Tibial nerve (tissue), 4 donors: ENCODE data around the gene CSF1R. TPM values are rescaled to one million over a fixed set of nuclear protein-coding genes. Genes with fewer than 3 reads are reported as not detected.

Experiments
- DNase-seq, 2 donors: peaks; one replicate each; pipeline ENCODE4 v3.0.0-alpha.2; 2019; ENCODE audit warnings: low spot score in 2 of 2
- H3K27ac ChIP-seq, 4 donors: fragments of 200-600 bp; sonication (generic) in 3 of 4; one replicate each; pipeline ENCODE4 v1.5.1; 2017 to 2019; ENCODE audit warnings: mild to moderate bottlenecking in 1 of 4
- H3K27me3 ChIP-seq, 2 donors: fragments of 200-600 bp; sonication (generic) in 1 of 2; one replicate each; pipeline versions ENCODE4 v1.5.1 to v1.6.0; 2017 to 2019
- H3K36me3 ChIP-seq, 3 donors: fragments of 200-600 bp; sonication (generic); one replicate each; pipeline ENCODE4 v1.5.1; 2018 to 2019
- H3K4me1 ChIP-seq, 4 donors: fragments of 200-600 bp; sonication (generic) in 3 of 4; one replicate each; pipeline ENCODE4 v1.5.1; 2017 to 2019
- H3K4me3 ChIP-seq, 4 donors: fragments of 200-600 bp; sonication (generic) in 3 of 4; one replicate each; pipeline ENCODE4 v1.5.1; 2017 to 2019; ENCODE audit warnings: mild to moderate bottlenecking in 1 of 4, moderate library complexity in 1 of 4
- H3K9me3 ChIP-seq, 4 donors: fragments of 200-600 bp; sonication (generic) in 3 of 4; one replicate each; pipeline ENCODE4 v1.5.1; 2017 to 2019
- EP300 ChIP-seq, 2 donors: sonication (generic); formaldehyde crosslinking; IDR thresholded peaks; one replicate each; pipeline ENCODE4 v1.6.1; 2017; ENCODE audit warnings: antibody characterized with exemption in 2 of 2, mild to moderate bottlenecking in 1 of 2
- POLR2A ChIP-seq, 2 donors: fragments of 450-650 bp; IDR thresholded peaks; one replicate each; pipeline ENCODE4 v1.6.1; 2017; ENCODE audit warnings: antibody characterized with exemption in 2 of 2, mild to moderate bottlenecking in 2 of 2, moderate library complexity in 2 of 2
- WGBS, 2 donors: methylation state at CpG; one replicate each; pipeline ENCODE4 v1.1.5; 2018; 5-methylcytosine and 5-hydroxymethylcytosine counted together
- total RNA-seq, 4 donors: library from RNA; depleted of rRNA; stranded (reverse); fragments of >200 nt; gene quantifications; one replicate each; pipeline ENCODE4 v1.1.0, GENCODE V29; 2016
- TF ChIP-seq, protein P1 (sequence below), 5 experiments: fragments of 200-600 bp in 3 of 5; fragments of 450-650 bp in 2 of 5; sonication (generic) in 3 of 5; IDR thresholded peaks; one replicate each; pipeline ENCODE4 v1.5.1; 2016 to 2019; ENCODE audit warnings: antibody characterized with exemption in 5 of 5, mild to moderate bottlenecking in 3 of 5, moderate library complexity in 2 of 5

The CSF1R gene
- total RNA-seq, 4 donors from 2014 or later = 35.4 to 57.9 (median 45.3) TPM

DNA sequence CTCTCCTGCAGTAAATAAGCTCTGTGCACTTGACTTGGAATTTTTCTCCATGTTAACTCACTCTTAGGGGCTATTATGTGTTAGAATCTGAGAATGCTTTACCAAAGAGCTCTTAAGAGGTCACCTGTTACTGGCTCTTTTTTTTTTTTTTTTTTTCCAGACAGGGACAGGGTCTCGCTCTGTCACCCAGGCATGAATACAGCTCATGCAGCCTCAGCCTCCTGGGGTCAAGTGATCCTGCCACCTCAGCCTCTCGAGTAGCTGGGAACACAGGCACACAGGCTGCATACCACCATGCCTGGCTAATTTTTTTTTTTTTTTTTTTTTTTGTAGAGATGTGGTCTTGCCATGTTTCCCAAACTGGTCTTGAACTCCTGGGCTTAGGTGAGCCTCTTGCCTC, 63.7 kb downstream of the CSF1R start:
- peaks cover 0 to 28% (median 10%) of the 10 kb centered on the region in 4 donors for H3K4me1 ChIP-seq
- H3K27me3 ChIP-seq = no peaks in the 10 kb centered on the region
- peaks cover 0 to 78% (median 5%) of the 10 kb centered on the region in 3 donors for H3K36me3 ChIP-seq
- DNase-seq = no peak
- TF ChIP-seq POLR2A (IDR thresholded peaks at IDR 0.05) (no peak), EP300 (IDR thresholded peaks at IDR 0.05) (no peak)
- TF ChIP-seq, protein P1, sequence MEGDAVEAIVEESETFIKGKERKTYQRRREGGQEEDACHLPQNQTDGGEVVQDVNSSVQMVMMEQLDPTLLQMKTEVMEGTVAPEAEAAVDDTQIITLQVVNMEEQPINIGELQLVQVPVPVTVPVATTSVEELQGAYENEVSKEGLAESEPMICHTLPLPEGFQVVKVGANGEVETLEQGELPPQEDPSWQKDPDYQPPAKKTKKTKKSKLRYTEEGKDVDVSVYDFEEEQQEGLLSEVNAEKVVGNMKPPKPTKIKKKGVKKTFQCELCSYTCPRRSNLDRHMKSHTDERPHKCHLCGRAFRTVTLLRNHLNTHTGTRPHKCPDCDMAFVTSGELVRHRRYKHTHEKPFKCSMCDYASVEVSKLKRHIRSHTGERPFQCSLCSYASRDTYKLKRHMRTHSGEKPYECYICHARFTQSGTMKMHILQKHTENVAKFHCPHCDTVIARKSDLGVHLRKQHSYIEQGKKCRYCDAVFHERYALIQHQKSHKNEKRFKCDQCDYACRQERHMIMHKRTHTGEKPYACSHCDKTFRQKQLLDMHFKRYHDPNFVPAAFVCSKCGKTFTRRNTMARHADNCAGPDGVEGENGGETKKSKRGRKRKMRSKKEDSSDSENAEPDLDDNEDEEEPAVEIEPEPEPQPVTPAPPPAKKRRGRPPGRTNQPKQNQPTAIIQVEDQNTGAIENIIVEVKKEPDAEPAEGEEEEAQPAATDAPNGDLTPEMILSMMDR (IDR thresholded peaks at IDR 0.05) = no peak
- no peaks in the 10 kb centered on the region for H3K9me3 ChIP-seq
- H3K27ac ChIP-seq = peak overlapping the region in 3 of 4 donors; percentile 19 to 77 (median 66)
- 63 to 77% methylated on average over 2 of the region's 2 CpGs for WGBS, 2 donors
- H3K4me3 ChIP-seq = no peak overlapping the region

DNA sequence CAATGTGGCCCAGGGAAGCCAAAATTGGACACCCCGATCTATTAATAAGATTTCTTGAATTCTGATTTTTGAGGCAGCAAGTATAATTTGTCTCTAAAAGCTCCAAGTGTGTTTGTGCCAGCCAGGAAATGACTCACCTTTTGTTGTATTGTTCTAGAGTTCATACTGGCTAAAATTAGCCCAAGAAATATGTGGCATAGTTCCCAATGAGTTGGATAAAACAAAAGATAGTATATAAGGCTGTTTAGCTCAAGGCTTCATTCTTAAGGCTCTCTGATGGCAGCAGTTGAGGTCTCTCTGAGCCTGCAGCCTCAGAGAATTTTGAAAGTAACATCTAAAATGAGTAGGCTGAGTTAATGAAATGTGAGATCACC, 64.2 kb downstream of the CSF1R start:
- H3K4me1 ChIP-seq = peaks cover 0 to 28% (median 10%) of the 10 kb centered on the region in 4 donors
- TF ChIP-seq, protein P1 (IDR thresholded peaks at IDR 0.05) = no peak
- TF ChIP-seq EP300 (IDR thresholded peaks at IDR 0.05) = peak in 1 of 2 donors; percentile 28
- WGBS, 2 donors = 33 to 42% methylated on average over 1 of the region's 1 CpG
- no peak for DNase-seq
- H3K4me3 ChIP-seq = no peak overlapping the region
- H3K36me3 ChIP-seq = peaks cover 0 to 78% (median 5%) of the 10 kb centered on the region in 3 donors
- H3K27ac ChIP-seq = peak overlapping the region in 3 of 4 donors; percentile 19 to 77 (median 66)
- H3K27me3 ChIP-seq = no peaks in the 10 kb centered on the region
- H3K9me3 ChIP-seq = no peaks in the 10 kb centered on the region

GRCh38 chr5:150021491-150022157, 64.7 kb downstream of the CSF1R start:
- peaks cover 0 to 78% (median 5%) of the 10 kb centered on the region in 3 donors for H3K36me3 ChIP-seq
- WGBS, 2 donors = 73 to 84% methylated on average over 13 of the region's 13 CpGs
- TF ChIP-seq, protein P1 (IDR thresholded peaks at IDR 0.05) = no peak
- no peak for TF ChIP-seq POLR2A (IDR thresholded peaks at IDR 0.05)
- no peak for TF ChIP-seq EP300 (IDR thresholded peaks at IDR 0.05)
- peaks cover 0 to 28% (median 10%) of the 10 kb centered on the region in 4 donors for H3K4me1 ChIP-seq
- no peaks in the 10 kb centered on the region for H3K9me3 ChIP-seq
- peak overlapping the region in 2 of 4 donors; percentile 66 to 77 for H3K27ac ChIP-seq
- no peak overlapping the region for H3K4me3 ChIP-seq
- no peak for DNase-seq
- no peaks in the 10 kb centered on the region for H3K27me3 ChIP-seq

DNA sequence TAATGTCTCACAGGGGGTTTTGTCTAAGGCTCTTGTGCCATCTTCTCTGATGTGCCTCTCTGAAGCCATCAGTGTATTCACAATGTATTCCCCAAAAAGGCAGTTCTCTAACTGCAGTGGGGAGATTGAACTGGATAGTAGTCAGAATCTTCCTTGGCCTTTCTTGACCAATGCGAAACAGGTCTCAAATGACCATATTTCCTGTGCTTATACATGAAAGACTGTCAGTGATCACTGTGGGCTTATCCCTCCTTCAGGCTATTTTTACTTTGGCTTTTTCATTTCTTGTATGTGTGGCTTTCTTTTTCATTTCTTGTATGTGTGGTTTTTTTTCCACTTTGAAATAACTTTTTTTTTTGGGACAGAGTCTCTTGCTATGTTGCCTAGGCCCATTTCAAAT, 66.1 kb downstream of the CSF1R start:
- Histone ChIP-seq H3K9me3 (peaks cover 0 to 5% (median 0%) of the 10 kb centered on the region in 4 donors), H3K36me3 (peaks cover 0 to 78% (median 5%) of the 10 kb centered on the region in 3 donors), H3K27me3 (no peaks in the 10 kb centered on the region), H3K4me1 (peaks cover 0 to 28% (median 10%) of the 10 kb centered on the region in 4 donors), H3K27ac (peak overlapping the region in 1 of 4 donors; percentile 77), H3K4me3 (no peak overlapping the region)
- TF ChIP-seq POLR2A (IDR thresholded peaks at IDR 0.05) (no peak), EP300 (IDR thresholded peaks at IDR 0.05) (no peak)
- TF ChIP-seq, protein P1 (IDR thresholded peaks at IDR 0.05) = no peak
- DNase-seq = no peak
- 85 to 91% methylated on average over 1 of the region's 1 CpG for WGBS, 2 donors

DNA sequence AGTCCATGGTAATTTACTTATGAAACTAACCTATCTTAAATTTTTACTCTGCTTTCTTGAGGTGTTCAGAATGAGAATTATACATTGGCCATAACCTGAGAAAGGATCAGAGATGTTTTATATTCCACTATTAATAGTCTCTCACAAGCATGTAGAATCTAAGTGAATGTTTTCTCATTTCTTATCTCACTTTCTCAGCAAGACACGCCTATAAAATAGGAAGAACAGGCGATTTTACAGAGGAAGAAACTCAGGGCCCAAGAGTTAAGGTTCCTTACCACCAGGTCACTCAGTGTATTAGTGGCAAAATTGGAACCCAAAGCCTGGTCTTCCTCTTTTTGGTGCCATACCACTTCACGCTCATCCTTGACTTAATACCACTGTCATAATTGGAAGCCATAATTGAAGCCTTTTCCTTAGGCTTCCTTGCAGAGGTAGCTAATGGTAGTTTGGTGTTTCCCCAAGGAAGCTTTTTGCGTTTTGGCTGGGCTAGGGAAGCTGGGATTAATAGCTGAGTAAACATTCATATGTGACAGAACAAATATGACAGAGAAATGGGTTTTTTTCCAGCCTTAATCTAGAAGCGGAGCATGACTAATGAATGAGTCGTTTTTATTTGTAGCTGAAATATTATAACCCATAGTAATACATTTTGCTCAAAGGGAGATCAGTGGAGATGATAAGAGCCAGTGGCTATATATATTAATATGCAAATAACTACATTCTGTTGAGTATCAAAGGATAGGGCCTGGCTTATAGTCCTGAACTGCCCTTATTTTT, 68.9 kb downstream of the CSF1R start:
- H3K4me3 ChIP-seq = no peak overlapping the region
- H3K27ac ChIP-seq = no peak overlapping the region
- H3K4me1 ChIP-seq = peaks cover 0 to 17% (median 7%) of the 10 kb centered on the region in 4 donors
- no peak for DNase-seq
- WGBS, 2 donors = 85 to 88% methylated on average over 6 of the region's 6 CpGs
- peaks cover 0 to 7% (median 0%) of the 10 kb centered on the region in 4 donors for H3K9me3 ChIP-seq
- no peaks in the 10 kb centered on the region for H3K27me3 ChIP-seq
- peaks cover 2 to 89% (median 10%) of the 10 kb centered on the region in 3 donors for H3K36me3 ChIP-seq
- TF ChIP-seq EP300 (IDR thresholded peaks at IDR 0.05) (no peak), POLR2A (IDR thresholded peaks at IDR 0.05) (no peak)
- TF ChIP-seq, protein P1 (IDR thresholded peaks at IDR 0.05) = no peak
